Purkinje cell (primary cell): Measurements from ENCODE around the gene PALLD. TPM values are rescaled to one million over a fixed set of nuclear protein-coding genes. Genes with fewer than 3 reads are reported as not detected.

Experiments used
- polyA plus RNA-seq: library from polyadenylated mRNA; unstranded; fragments of >200 nt; fragmentation: Nextera tagmentation; gene quantifications from 2 replicates; pipeline ENCODE4 v1.2.1, GENCODE V29; 2014

The PALLD gene
- polyA plus RNA-seq = 6.2 and 10.2 TPM in 2 replicates

GRCh38 chr4:168496834-168497233 lies at the start of gene PALLD:
Gene PALLD, plus strand, starts transcription at chr4:168497052.

Other genes with a start within 250 kb of the PALLD start
- 1.6 and 4.7 TPM in 2 replicates for gene DDX60, start 178.3 kb upstream of the PALLD start, polyA plus RNA-seq
- gene DDX60L, start 16.6 kb upstream of the PALLD start, polyA plus RNA-seq = 0.64 and 3.5 TPM in 2 replicates